GM12865 (cell line): ENCODE measurements around the gene RNF44.

ENCODE experiments used
- DNase-seq: peaks from one replicate; pipeline ENCODE4 v3.0.0; 2010; ENCODE audit warnings: low read depth
- H3K4me3 ChIP-seq: 2 replicates; pipeline ENCODE4 v1.5.1; 2011; ENCODE audit warnings: mild to moderate bottlenecking, low read depth, low read length, control low read depth
- TF ChIP-seq, protein P1 (sequence below): IDR thresholded peaks from 2 replicates; pipeline ENCODE4 v1.5.1; 2011; ENCODE audit warnings: low read length, control low read depth, low read depth, inconsistent platforms; ENCODE audit not compliant: insufficient read depth; ENCODE audit errors: missing control alignments

RNF44 gene

DNA sequence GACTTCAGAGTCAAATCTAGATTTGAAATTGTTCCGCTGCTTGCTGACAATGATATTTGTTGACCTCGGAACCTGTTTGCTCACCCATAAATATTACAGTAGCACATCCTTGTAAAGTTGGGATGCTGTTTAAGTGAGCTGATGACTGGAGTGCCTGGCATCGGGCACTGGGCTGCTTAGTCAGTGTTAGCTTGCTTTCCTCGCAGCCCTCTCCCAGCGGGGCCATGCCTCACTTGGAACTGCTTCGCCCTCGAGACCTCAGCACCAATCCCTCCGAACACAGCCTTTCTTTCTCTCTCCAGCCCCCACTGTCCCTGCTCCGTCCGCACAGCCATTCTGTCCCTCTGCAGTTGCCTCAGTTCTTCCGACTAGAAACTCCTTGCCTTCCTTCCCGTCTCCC lies 23.4 kb downstream of the RNF44 start:
- TF ChIP-seq, protein P1, sequence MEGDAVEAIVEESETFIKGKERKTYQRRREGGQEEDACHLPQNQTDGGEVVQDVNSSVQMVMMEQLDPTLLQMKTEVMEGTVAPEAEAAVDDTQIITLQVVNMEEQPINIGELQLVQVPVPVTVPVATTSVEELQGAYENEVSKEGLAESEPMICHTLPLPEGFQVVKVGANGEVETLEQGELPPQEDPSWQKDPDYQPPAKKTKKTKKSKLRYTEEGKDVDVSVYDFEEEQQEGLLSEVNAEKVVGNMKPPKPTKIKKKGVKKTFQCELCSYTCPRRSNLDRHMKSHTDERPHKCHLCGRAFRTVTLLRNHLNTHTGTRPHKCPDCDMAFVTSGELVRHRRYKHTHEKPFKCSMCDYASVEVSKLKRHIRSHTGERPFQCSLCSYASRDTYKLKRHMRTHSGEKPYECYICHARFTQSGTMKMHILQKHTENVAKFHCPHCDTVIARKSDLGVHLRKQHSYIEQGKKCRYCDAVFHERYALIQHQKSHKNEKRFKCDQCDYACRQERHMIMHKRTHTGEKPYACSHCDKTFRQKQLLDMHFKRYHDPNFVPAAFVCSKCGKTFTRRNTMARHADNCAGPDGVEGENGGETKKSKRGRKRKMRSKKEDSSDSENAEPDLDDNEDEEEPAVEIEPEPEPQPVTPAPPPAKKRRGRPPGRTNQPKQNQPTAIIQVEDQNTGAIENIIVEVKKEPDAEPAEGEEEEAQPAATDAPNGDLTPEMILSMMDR, result no peak
- H3K4me3 ChIP-seq, result no peak overlapping the region
- no peak for DNase-seq

DNA sequence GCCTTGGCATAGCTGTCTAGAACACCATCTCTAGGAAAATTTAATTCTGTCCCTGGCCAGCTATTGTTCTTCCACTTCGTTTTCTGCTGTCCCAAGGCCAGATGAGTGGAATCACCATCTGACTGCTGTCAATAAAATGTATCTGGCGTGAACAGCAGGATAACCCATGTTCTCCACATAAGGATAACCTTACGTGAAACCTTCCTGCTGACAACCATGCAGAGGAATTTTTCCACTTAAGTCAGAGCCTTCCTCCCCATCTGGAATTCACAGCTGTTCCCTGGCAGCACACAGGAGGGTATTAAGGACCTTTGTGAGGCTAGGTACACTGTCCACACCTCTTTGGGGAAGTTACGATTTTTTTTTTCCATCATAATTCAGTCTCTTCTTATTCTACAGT lies 28.6 kb downstream of the RNF44 start:
- no peak for DNase-seq
- no peak overlapping the region for H3K4me3 ChIP-seq
- TF ChIP-seq, protein P1, result no peak

DNA sequence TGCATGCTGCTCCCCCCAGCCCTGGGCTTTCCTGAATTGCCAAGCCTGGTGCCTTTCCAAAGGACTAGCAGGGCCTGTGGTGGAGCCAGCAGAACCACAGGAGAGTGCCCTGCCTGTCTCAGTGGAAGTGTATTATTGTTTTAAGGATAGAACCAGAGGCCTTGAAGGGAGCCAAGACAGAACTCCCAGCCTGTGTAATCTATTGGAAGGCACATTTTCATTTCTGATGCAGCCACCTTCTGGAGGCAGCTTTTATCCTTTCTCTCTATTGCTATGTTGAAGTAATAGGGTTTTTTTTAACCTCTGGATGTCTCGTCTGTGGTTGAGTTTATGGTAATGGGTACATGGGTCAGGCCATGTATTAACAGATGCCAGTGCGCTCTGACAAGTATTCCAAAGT lies 29.3 kb downstream of the RNF44 start:
- no peak for DNase-seq
- no peak overlapping the region for H3K4me3 ChIP-seq
- TF ChIP-seq, protein P1, result no peak

DNA sequence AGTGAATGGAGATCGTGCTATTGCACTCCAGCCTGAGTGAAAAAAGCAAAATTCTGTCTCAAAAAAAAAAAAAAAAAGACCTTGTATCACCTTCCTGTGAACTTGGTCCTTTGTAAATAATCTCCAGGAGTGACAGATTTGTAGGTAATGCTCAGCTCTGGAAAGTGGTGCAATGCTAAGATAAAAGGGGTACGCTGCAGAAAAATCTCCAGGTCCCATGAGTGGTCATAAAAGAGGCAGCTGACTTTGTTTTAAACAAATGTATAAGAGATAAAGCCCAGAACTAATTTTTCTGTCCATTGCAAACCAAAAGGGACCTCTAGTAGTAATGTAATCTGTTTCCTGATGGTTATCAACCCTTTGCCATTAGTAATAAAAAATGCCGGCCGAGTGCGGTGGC lies 33.7 kb downstream of the RNF44 start:
- DNase-seq, result no peak
- no peak overlapping the region for H3K4me3 ChIP-seq
- TF ChIP-seq, protein P1, result no peak

DNA sequence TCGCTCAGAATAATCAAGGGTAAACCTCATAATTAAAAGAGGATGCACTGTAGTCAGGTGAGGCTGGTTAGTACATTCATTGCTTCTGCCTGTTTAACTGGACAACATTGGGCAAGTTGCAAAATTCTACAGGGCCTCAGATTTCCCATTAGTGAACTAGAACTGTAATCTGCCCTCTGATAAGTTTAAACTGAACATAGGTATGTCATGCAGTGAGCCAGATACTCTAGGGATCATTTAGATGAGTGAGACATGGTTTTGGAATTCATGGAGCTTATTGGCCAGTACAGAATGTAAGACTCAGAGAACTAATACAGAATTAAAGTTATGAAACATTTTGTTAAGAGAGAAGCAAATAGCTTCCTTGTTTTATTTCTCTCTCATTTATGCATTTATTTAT lies 35.9 kb downstream of the RNF44 start:
- TF ChIP-seq, protein P1, result no peak
- no peak for DNase-seq
- H3K4me3 ChIP-seq, result no peak overlapping the region

DNA sequence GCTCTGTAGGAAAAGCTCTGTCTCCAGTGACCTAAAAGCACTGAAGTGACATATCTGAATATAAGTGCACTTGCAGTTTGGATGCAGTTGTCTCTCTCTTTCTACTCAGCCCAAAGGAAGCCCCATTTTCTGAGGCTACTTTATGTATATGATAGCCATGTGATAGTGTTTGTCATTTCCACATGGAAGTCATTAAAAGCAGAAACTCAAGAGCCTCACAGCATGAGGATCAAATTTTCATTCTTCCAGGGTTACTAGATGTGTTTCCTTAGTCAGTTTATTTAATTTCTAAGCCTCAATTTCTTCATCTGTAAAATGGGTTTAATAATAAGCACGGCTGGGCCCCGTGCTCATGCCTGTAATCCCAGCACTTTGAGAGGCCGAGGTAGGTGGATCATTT lies 36.7 kb downstream of the RNF44 start:
- DNase-seq, result no peak
- no peak overlapping the region for H3K4me3 ChIP-seq
- TF ChIP-seq, protein P1, result no peak

DNA sequence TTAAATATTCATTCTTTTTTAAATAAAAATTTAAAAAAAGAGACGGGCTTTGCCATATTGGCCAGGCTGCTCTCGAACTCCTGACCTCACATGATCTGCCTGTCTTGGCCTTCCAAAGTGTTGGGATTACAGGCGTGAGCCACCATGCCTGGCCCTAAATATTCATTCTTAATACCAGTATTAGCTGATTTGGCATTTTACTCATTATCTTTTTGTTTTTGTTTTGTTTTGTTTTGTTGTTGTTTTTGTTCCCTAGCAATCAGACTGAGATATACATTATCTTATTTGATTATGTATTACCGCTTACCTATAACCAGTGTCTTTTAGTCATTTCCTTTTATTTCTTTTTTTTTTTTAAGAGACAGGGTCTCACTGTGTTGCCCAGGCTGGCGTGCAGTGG lies 37.9 kb downstream of the RNF44 start:
- TF ChIP-seq, protein P1, result no peak
- H3K4me3 ChIP-seq, result no peak overlapping the region
- no peak for DNase-seq
